ENCODE results near the gene SDK1.
A peak's percentile ranks its signal among the peaks of the same experiment; 100 is the strongest.

SDK1 gene

DNA sequence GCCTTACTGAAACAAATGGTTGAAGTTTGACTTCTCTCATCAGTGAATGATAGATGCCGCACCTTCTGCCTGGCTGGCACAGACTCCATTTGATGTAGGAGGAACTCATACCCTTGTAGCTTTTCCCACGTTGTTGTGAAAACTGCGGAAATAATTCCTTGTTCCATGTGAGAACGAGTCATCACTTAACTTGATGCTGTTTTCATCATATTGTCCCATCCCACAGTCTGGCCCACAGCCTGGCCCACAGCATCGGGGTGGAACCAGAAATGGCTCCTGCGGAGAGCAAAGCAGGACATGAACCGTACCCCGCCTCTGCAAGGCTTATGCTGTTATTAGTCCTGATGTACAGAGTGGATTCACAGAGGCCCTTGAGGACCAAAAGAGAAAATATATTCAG, 587.0 kb downstream of the SDK1 start:
- Histone ChIP-seq H3K18ac (ENCODE audit: low read depth in 1 of 2, low read length in 2 of 2) (no peak overlapping the region), H3K9ac (ENCODE audit: low read length) (peak overlapping the region; percentile 55), H3K27me3 (ENCODE audit: control insufficient read depth in 1 of 2, insufficient read depth in 1 of 2, low read length in 2 of 2) (peaks cover 0 to 3% of the 10 kb centered on the region in 2 experiments), H2AK5ac (ENCODE audit: low read length, severe bottlenecking) (no peak overlapping the region), H4K8ac (ENCODE audit: low read length) (no peak overlapping the region), H3K79me1 (replicated peaks; ENCODE audit: low read length, poor library complexity, severe bottlenecking) (no peaks in the 10 kb centered on the region), H3K36me3 (ENCODE audit: control insufficient read depth in 1 of 2, insufficient read depth in 2 of 2, low read depth in 1 of 2, low read length in 2 of 2) (no peaks in the 10 kb centered on the region), H2BK5ac (ENCODE audit: low read depth, low read length, poor library complexity, severe bottlenecking) (no peak overlapping the region), H3K14ac (ENCODE audit: low read length in 2 of 2) (no peak overlapping the region), H3K9me3 (ENCODE audit: control insufficient read depth, low read length) (no peaks in the 10 kb centered on the region), H2BK120ac (ENCODE audit: low read depth, low read length) (no peak overlapping the region), H2BK15ac (ENCODE audit: low read depth, poor library complexity, severe bottlenecking) (no peak overlapping the region), H2BK12ac (ENCODE audit: low read length in 2 of 2) (no peak overlapping the region), H3K4ac (ENCODE audit: low read depth in 1 of 2, low read length in 2 of 2) (no peak overlapping the region), H2AFZ (ENCODE audit: low read depth, low read length) (no peak overlapping the region), H3K4me2 (ENCODE audit: low read length, poor library complexity, severe bottlenecking) (no peak overlapping the region), H3K4me1 (ENCODE audit: control insufficient read depth, insufficient read depth, low read depth, low read length) (no peaks in the 10 kb centered on the region), H3K4me3 (ENCODE audit: insufficient read depth in 1 of 2, low read depth in 1 of 2, low read length in 2 of 2) (no peak overlapping the region), H3K27ac (ENCODE audit: low read length, poor library complexity, severe bottlenecking) (no peak overlapping the region), H4K91ac (ENCODE audit: low read length) (no peak overlapping the region), H3K23ac (ENCODE audit: low read length in 2 of 2) (no peak overlapping the region)
- DNase-seq, result peak; percentile 42
- WGBS, result 95% methylated on average over 8 of the region's 8 CpGs

DNA sequence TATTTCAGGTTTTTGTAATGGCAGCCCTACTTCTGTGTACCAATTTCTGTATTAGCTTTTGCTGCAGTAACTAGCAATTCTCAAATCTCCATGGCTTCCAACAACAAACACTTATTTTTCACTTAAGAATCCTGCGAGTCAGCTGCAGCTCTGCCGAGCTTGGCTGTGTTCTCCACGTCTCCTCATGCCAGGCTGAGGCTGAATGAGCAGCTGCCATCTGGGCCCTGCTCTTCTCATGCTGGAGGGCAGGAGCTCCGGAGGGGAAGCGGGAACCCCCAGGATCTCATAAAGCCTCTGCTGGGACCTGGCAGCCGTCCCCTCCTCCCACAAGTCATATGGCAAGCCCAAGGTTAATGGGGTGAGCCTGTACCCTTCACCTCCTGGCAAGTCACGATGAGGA, 591.1 kb downstream of the SDK1 start:
- DNase-seq, result no peak
- Histone ChIP-seq H2BK120ac (ENCODE audit: low read depth, low read length) (no peak overlapping the region), H2BK5ac (ENCODE audit: low read depth, low read length, poor library complexity, severe bottlenecking) (no peak overlapping the region), H4K8ac (ENCODE audit: low read length) (no peak overlapping the region), H2AK5ac (ENCODE audit: low read length, severe bottlenecking) (no peak overlapping the region), H2BK12ac (ENCODE audit: low read length in 2 of 2) (no peak overlapping the region), H3K4me3 (ENCODE audit: insufficient read depth in 1 of 2, low read depth in 1 of 2, low read length in 2 of 2) (no peak overlapping the region), H3K18ac (ENCODE audit: low read depth in 1 of 2, low read length in 2 of 2) (no peak overlapping the region), H3K23ac (ENCODE audit: low read length in 2 of 2) (no peak overlapping the region), H3K79me1 (replicated peaks; ENCODE audit: low read length, poor library complexity, severe bottlenecking) (no peaks in the 10 kb centered on the region), H4K91ac (ENCODE audit: low read length) (no peak overlapping the region), H3K4me2 (ENCODE audit: low read length, poor library complexity, severe bottlenecking) (no peak overlapping the region), H3K9me3 (ENCODE audit: control insufficient read depth, low read length) (no peaks in the 10 kb centered on the region), H2BK15ac (ENCODE audit: low read depth, poor library complexity, severe bottlenecking) (no peak overlapping the region), H3K4me1 (ENCODE audit: control insufficient read depth, insufficient read depth, low read depth, low read length) (no peaks in the 10 kb centered on the region), H3K36me3 (ENCODE audit: control insufficient read depth in 1 of 2, insufficient read depth in 2 of 2, low read depth in 1 of 2, low read length in 2 of 2) (no peaks in the 10 kb centered on the region), H3K27ac (ENCODE audit: low read length, poor library complexity, severe bottlenecking) (no peak overlapping the region), H3K9ac (ENCODE audit: low read length) (no peak overlapping the region), H3K14ac (ENCODE audit: low read length in 2 of 2) (no peak overlapping the region), H3K27me3 (ENCODE audit: control insufficient read depth in 1 of 2, insufficient read depth in 1 of 2, low read length in 2 of 2) (peaks cover 0 to 3% of the 10 kb centered on the region in 2 experiments), H3K4ac (ENCODE audit: low read depth in 1 of 2, low read length in 2 of 2) (no peak overlapping the region), H2AFZ (ENCODE audit: low read depth, low read length) (no peak overlapping the region)
- 90% methylated on average over 7 of the region's 7 CpGs for WGBS

DNA sequence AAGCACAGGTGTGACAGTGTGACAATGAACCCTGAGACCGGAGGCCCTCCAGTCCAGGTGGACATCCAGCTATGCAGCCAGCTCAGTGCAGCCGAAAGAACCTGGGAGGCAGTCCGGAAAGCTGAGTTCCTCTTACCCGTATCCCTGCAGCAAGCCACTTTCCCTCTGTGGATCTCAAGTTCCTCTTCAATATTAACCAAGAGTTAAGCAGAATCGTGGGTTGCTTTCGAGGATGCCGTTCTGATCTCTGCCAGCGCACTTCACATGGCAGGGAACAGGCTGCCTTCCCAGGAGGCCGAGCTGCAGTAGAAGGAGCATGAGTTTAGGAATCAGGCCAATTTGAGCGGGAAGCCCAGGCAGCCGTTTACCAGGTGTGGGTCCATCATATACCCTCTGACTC, 591.6 kb downstream of the SDK1 start:
- H2AK5ac ChIP-seq (ENCODE audit: low read length, severe bottlenecking), result no peak overlapping the region
- H3K27me3 ChIP-seq (ENCODE audit: control insufficient read depth in 1 of 2, insufficient read depth in 1 of 2, low read length in 2 of 2), result peaks cover 0 to 3% of the 10 kb centered on the region in 2 experiments
- H3K4me3 ChIP-seq (ENCODE audit: insufficient read depth in 1 of 2, low read depth in 1 of 2, low read length in 2 of 2), result no peak overlapping the region
- no peak overlapping the region for H2BK120ac ChIP-seq (ENCODE audit: low read depth, low read length)
- H2AFZ ChIP-seq (ENCODE audit: low read depth, low read length), result no peak overlapping the region
- WGBS, result 97% methylated on average over 11 of the region's 11 CpGs
- no peak overlapping the region for H3K4me2 ChIP-seq (ENCODE audit: low read length, poor library complexity, severe bottlenecking)
- H4K8ac ChIP-seq (ENCODE audit: low read length), result no peak overlapping the region
- no peak overlapping the region for H3K23ac ChIP-seq (ENCODE audit: low read length in 2 of 2)
- no peak overlapping the region for H4K91ac ChIP-seq (ENCODE audit: low read length)
- H2BK15ac ChIP-seq (ENCODE audit: low read depth, poor library complexity, severe bottlenecking), result no peak overlapping the region
- no peak overlapping the region for H3K14ac ChIP-seq (ENCODE audit: low read length in 2 of 2)
- no peak overlapping the region for H3K27ac ChIP-seq (ENCODE audit: low read length, poor library complexity, severe bottlenecking)
- no peaks in the 10 kb centered on the region for H3K4me1 ChIP-seq (ENCODE audit: control insufficient read depth, insufficient read depth, low read depth, low read length)
- H3K9ac ChIP-seq (ENCODE audit: low read length), result no peak overlapping the region
- no peak overlapping the region for H3K18ac ChIP-seq (ENCODE audit: low read depth in 1 of 2, low read length in 2 of 2)
- H3K4ac ChIP-seq (ENCODE audit: low read depth in 1 of 2, low read length in 2 of 2), result no peak overlapping the region
- H3K36me3 ChIP-seq (ENCODE audit: control insufficient read depth in 1 of 2, insufficient read depth in 2 of 2, low read depth in 1 of 2, low read length in 2 of 2), result no peaks in the 10 kb centered on the region
- no peak for DNase-seq
- H3K79me1 ChIP-seq (replicated peaks; ENCODE audit: low read length, poor library complexity, severe bottlenecking), result no peaks in the 10 kb centered on the region
- H2BK5ac ChIP-seq (ENCODE audit: low read depth, low read length, poor library complexity, severe bottlenecking), result no peak overlapping the region
- H3K9me3 ChIP-seq (ENCODE audit: control insufficient read depth, low read length), result no peaks in the 10 kb centered on the region
- H2BK12ac ChIP-seq (ENCODE audit: low read length in 2 of 2), result no peak overlapping the region

DNA sequence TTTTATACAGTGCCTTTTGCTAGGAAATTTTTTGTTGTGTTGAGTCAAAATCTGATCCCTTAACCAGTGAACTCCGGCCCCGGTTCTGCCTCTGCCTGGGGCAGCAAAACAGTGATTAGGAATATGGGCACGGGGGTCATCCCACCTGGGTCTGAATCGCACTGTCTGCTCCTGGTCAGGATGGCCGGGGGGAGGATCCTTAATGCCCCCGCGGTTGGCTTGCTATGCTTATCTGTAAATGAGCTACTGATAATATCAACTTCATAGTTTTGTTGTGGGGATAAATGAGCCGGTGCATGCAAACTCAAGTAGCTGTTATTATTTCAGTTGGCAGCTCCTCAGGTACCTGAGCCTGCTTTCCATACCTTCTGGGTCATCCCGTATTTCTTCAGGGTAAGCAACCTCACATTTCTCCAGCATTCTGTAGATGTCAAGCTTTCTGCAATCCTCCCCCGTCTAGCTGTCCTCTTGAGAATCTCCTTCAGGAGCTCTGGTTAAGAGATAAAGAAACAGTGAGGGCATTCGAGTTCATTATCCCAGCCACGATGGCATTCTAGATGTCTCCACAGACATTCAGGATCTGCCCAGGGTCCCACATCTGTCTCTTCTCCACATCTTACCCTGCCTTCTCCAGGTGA, 592.2 kb downstream of the SDK1 start:
- Histone ChIP-seq H2BK120ac (ENCODE audit: low read depth, low read length) (no peak overlapping the region), H2AFZ (ENCODE audit: low read depth, low read length) (no peak overlapping the region), H3K9me3 (ENCODE audit: control insufficient read depth, low read length) (no peaks in the 10 kb centered on the region), H3K27ac (ENCODE audit: low read length, poor library complexity, severe bottlenecking) (no peak overlapping the region), H3K4me1 (ENCODE audit: control insufficient read depth, insufficient read depth, low read depth, low read length) (peaks cover 1% of the 10 kb centered on the region), H3K18ac (ENCODE audit: low read depth in 1 of 2, low read length in 2 of 2) (no peak overlapping the region), H3K14ac (ENCODE audit: low read length in 2 of 2) (no peak overlapping the region), H3K23ac (ENCODE audit: low read length in 2 of 2) (no peak overlapping the region), H2BK15ac (ENCODE audit: low read depth, poor library complexity, severe bottlenecking) (no peak overlapping the region), H3K36me3 (ENCODE audit: control insufficient read depth in 1 of 2, insufficient read depth in 2 of 2, low read depth in 1 of 2, low read length in 2 of 2) (no peaks in the 10 kb centered on the region), H2BK12ac (ENCODE audit: low read length in 2 of 2) (no peak overlapping the region), H3K4me3 (ENCODE audit: insufficient read depth in 1 of 2, low read depth in 1 of 2, low read length in 2 of 2) (no peak overlapping the region), H3K4ac (ENCODE audit: low read depth in 1 of 2, low read length in 2 of 2) (no peak overlapping the region), H4K91ac (ENCODE audit: low read length) (no peak overlapping the region), H3K9ac (ENCODE audit: low read length) (no peak overlapping the region), H4K8ac (ENCODE audit: low read length) (no peak overlapping the region), H3K27me3 (ENCODE audit: control insufficient read depth in 1 of 2, insufficient read depth in 1 of 2, low read length in 2 of 2) (peaks cover 0 to 3% of the 10 kb centered on the region in 2 experiments), H2AK5ac (ENCODE audit: low read length, severe bottlenecking) (no peak overlapping the region), H3K79me1 (replicated peaks; ENCODE audit: low read length, poor library complexity, severe bottlenecking) (no peaks in the 10 kb centered on the region), H2BK5ac (ENCODE audit: low read depth, low read length, poor library complexity, severe bottlenecking) (no peak overlapping the region), H3K4me2 (ENCODE audit: low read length, poor library complexity, severe bottlenecking) (no peak overlapping the region)
- 93% methylated on average over 12 of the region's 12 CpGs for WGBS
- DNase-seq, result no peak

Measured in mesenchymal stem cell (in vitro differentiated cells and primary cell).